ENCODE measurements around the gene HIVEP3. TPM values are rescaled to one million over a fixed set of nuclear protein-coding genes. Genes with fewer than 3 reads are reported as not detected.

HIVEP3 gene
- total and polyA plus RNA-seq, 5 experiments from 2014 or later, result 5.5 to 9.8 (median 6.3) TPM

GRCh38 chr1:41493626-41494350, 424.9 kb downstream of the HIVEP3 start:
- POLR2A ChIA-PET, result no interaction called here
- ATAC-seq (no peak), DNase-seq (no peak)
- Mint-ChIP-seq H3K27ac (no peak overlapping the region), H3K4me3 (no peak overlapping the region), H3K27me3 (peaks cover 13 to 50% (median 31%) of the 10 kb centered on the region in 5 donors), H3K36me3 (no peaks in the 10 kb centered on the region), H3K4me1 (peaks cover 3 to 8% (median 6%) of the 10 kb centered on the region in 4 donors), H3K9me3 (no peaks in the 10 kb centered on the region)

- DNase-seq (no peak), ATAC-seq (no peak)
- Mint-ChIP-seq H3K4me1 (peaks cover 3 to 8% (median 6%) of the 10 kb centered on the region in 4 donors), H3K9me3 (no peaks in the 10 kb centered on the region), H3K4me3 (no peak overlapping the region), H3K27ac (no peak overlapping the region), H3K36me3 (no peaks in the 10 kb centered on the region), H3K27me3 (peaks cover 11 to 52% (median 28%) of the 10 kb centered on the region in 5 donors)
- POLR2A ChIA-PET, result no interaction called here
These were observed 425.6 kb downstream of the HIVEP3 start for GRCh38 chr1:41493117-41493536.

GRCh38 chr1:41492341-41492848, 426.3 kb downstream of the HIVEP3 start:
- POLR2A ChIA-PET, result no interaction called here
- no peak for ATAC-seq
- no peaks in the 10 kb centered on the region for H3K36me3 Mint-ChIP-seq
- H3K9me3 Mint-ChIP-seq, result no peaks in the 10 kb centered on the region
- peaks cover 12 to 53% (median 28%) of the 10 kb centered on the region in 5 donors for H3K27me3 Mint-ChIP-seq
- no peak overlapping the region for H3K4me3 Mint-ChIP-seq
- no peak overlapping the region for H3K27ac Mint-ChIP-seq
- no peak for DNase-seq
- peaks cover 3 to 6% (median 6%) of the 10 kb centered on the region in 4 donors for H3K4me1 Mint-ChIP-seq

GRCh38 chr1:41490911-41491310, 427.8 kb downstream of the HIVEP3 start:
- POLR2A ChIA-PET, result no interaction called here
- Mint-ChIP-seq H3K27ac (no peak overlapping the region), H3K4me1 (peaks cover 6 to 13% (median 8%) of the 10 kb centered on the region in 4 donors), H3K27me3 (peaks cover 10 to 61% (median 32%) of the 10 kb centered on the region in 5 donors), H3K36me3 (no peaks in the 10 kb centered on the region), H3K4me3 (no peak overlapping the region), H3K9me3 (no peaks in the 10 kb centered on the region)
- no peak for DNase-seq
- ATAC-seq, result no peak

- no peak overlapping the region for H3K27ac Mint-ChIP-seq
- no peak for ATAC-seq
These were observed 429.2 kb downstream of the HIVEP3 start for GRCh38 chr1:41489561-41489960.

GRCh38 chr1:41488040-41488951, 430.4 kb downstream of the HIVEP3 start:
- DNase-seq (no peak), ATAC-seq (no peak)
- Mint-ChIP-seq H3K9me3 (no peaks in the 10 kb centered on the region), H3K4me3 (no peak overlapping the region), H3K27ac (no peak overlapping the region), H3K36me3 (no peaks in the 10 kb centered on the region), H3K27me3 (peaks cover 7 to 51% (median 19%) of the 10 kb centered on the region in 5 donors), H3K4me1 (peaks cover 0 to 8% (median 3%) of the 10 kb centered on the region in 4 donors)
- POLR2A ChIA-PET, result no interaction called here

More at GRCh38 chr1:41489561-41489960, 429.2 kb downstream of the HIVEP3 start:
- POLR2A ChIA-PET, result no interaction called here
- Mint-ChIP-seq H3K4me3 (no peak overlapping the region), H3K27me3 (peaks cover 7 to 54% (median 22%) of the 10 kb centered on the region in 5 donors), H3K4me1 (peaks cover 0 to 8% (median 3%) of the 10 kb centered on the region in 4 donors), H3K9me3 (no peaks in the 10 kb centered on the region), H3K36me3 (no peaks in the 10 kb centered on the region)
- no peak for DNase-seq

- POLR2A ChIA-PET, result no interaction called here
- H3K36me3 Mint-ChIP-seq, result no peaks in the 10 kb centered on the region
- H3K27ac Mint-ChIP-seq, result no peak overlapping the region
- H3K27me3 Mint-ChIP-seq, result peaks cover 7 to 49% (median 23%) of the 10 kb centered on the region in 5 donors
- ATAC-seq (no peak), DNase-seq (no peak)
- no peak overlapping the region for H3K4me3 Mint-ChIP-seq
- H3K4me1 Mint-ChIP-seq, result peaks cover 0 to 8% (median 3%) of the 10 kb centered on the region in 4 donors
- H3K9me3 Mint-ChIP-seq, result no peaks in the 10 kb centered on the region
These were observed 431.3 kb downstream of the HIVEP3 start for GRCh38 chr1:41487126-41488039.

- H3K4me1 Mint-ChIP-seq, result peaks cover 0 to 8% (median 3%) of the 10 kb centered on the region in 4 donors
- no peaks in the 10 kb centered on the region for H3K36me3 Mint-ChIP-seq
- peak overlapping the region in 2 of 10 donors; percentile 8 to 25 for H3K27ac Mint-ChIP-seq
- H3K27me3 Mint-ChIP-seq, result peaks cover 7 to 49% (median 23%) of the 10 kb centered on the region in 5 donors
- H3K9me3 Mint-ChIP-seq, result no peaks in the 10 kb centered on the region
- no peak overlapping the region for H3K4me3 Mint-ChIP-seq
- ATAC-seq, result no peak
- POLR2A ChIA-PET, result no interaction called here
- no peak for DNase-seq
These were observed 432.2 kb downstream of the HIVEP3 start for GRCh38 chr1:41486371-41487125.

- H3K4me1 Mint-ChIP-seq, result peaks cover 0 to 8% (median 3%) of the 10 kb centered on the region in 4 donors
- no peak overlapping the region for H3K4me3 Mint-ChIP-seq
- H3K27ac Mint-ChIP-seq, result no peak overlapping the region
- ATAC-seq, result no peak
- POLR2A ChIA-PET, result no interaction called here
- H3K36me3 Mint-ChIP-seq, result no peaks in the 10 kb centered on the region
- H3K9me3 Mint-ChIP-seq, result no peaks in the 10 kb centered on the region
- peaks cover 7 to 49% (median 23%) of the 10 kb centered on the region in 5 donors for H3K27me3 Mint-ChIP-seq
- no peak for DNase-seq
These were observed 432.7 kb downstream of the HIVEP3 start for GRCh38 chr1:41486053-41486370.

- no peak for ATAC-seq
- no peaks in the 10 kb centered on the region for H3K9me3 Mint-ChIP-seq
- no peak for DNase-seq
- H3K27ac Mint-ChIP-seq, result no peak overlapping the region
- no peak overlapping the region for H3K4me3 Mint-ChIP-seq
- POLR2A ChIA-PET, result no interaction called here
- H3K27me3 Mint-ChIP-seq, result peaks cover 7 to 49% (median 23%) of the 10 kb centered on the region in 5 donors
- H3K36me3 Mint-ChIP-seq, result no peaks in the 10 kb centered on the region
- peaks cover 0 to 8% (median 3%) of the 10 kb centered on the region in 4 donors for H3K4me1 Mint-ChIP-seq
These were observed 433.1 kb downstream of the HIVEP3 start for GRCh38 chr1:41485605-41486004.

- Mint-ChIP-seq H3K4me1 (peaks cover 0 to 8% (median 4%) of the 10 kb centered on the region in 4 donors), H3K4me3 (no peak within 1 kb of the TSS), H3K9me3 (no peaks in the 10 kb centered on the region), H3K27ac (peak within 1 kb of the TSS in 1 of 10 donors; percentile 54), H3K36me3 (no peaks in the 10 kb centered on the region), H3K27me3 (peaks cover 5 to 41% (median 20%) of the 10 kb centered on the region in 5 donors)
- ATAC-seq (no peak), DNase-seq (peak in 1 of 10 donors; percentile 56)
- POLR2A ChIA-PET, result interaction anchor here (0.6 kb wide), 1 partner anchor 34 kb away, joined by 4 read pairs; no protein-coding TSS in a partner anchor
These were observed 434.1 kb downstream of the HIVEP3 start, which contains the start of gene EDN2 for GRCh38 chr1:41484402-41485241. EDN2 (minus strand) TSS chr1:41484683; CDS start chr1:41484601, 82 bp downstream.

All from naive thymus-derived CD8-positive, alpha-beta T cell (primary cell).